ENCODE results near the gene ERMAP. TPM values are rescaled to one million over a fixed set of nuclear protein-coding genes. Genes with fewer than 3 reads are reported as not detected.

ERMAP gene
- total RNA-seq, 4 donors from 2014 or later: 11.2 to 15.3 (median 13.6) TPM

DNA sequence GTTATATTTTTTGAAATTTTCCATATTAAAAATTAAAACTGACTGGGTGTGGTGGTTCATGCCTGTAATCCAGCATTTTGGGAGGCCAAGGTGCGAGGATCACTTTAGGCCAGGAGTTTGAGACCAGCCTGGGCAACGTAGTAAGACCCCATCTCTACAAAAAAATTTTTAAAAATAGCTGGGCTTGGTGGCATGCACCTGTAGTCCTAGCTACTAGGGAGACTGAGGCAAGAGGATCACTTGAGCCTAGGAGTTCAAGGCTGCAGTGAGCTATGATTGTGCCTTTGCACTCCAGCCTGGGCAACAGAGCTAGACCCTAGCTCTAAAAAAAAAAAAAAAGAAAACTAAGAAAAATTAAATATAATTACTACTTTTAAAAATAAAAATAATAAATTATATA lies 4.8 kb downstream of the ERMAP start:
- no peak for DNase-seq
- H3K27me3 ChIP-seq: no peaks in the 10 kb centered on the region
- no peak overlapping the region for H3K27ac ChIP-seq
- no peaks in the 10 kb centered on the region for H3K4me1 ChIP-seq
- no peaks in the 10 kb centered on the region for H3K36me3 ChIP-seq
- no peaks in the 10 kb centered on the region for H3K9me3 ChIP-seq
- TF ChIP-seq POLR2A (IDR thresholded peaks at IDR 0.05): no peak
- TF ChIP-seq, protein P1, sequence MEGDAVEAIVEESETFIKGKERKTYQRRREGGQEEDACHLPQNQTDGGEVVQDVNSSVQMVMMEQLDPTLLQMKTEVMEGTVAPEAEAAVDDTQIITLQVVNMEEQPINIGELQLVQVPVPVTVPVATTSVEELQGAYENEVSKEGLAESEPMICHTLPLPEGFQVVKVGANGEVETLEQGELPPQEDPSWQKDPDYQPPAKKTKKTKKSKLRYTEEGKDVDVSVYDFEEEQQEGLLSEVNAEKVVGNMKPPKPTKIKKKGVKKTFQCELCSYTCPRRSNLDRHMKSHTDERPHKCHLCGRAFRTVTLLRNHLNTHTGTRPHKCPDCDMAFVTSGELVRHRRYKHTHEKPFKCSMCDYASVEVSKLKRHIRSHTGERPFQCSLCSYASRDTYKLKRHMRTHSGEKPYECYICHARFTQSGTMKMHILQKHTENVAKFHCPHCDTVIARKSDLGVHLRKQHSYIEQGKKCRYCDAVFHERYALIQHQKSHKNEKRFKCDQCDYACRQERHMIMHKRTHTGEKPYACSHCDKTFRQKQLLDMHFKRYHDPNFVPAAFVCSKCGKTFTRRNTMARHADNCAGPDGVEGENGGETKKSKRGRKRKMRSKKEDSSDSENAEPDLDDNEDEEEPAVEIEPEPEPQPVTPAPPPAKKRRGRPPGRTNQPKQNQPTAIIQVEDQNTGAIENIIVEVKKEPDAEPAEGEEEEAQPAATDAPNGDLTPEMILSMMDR (IDR thresholded peaks at IDR 0.05): no peak
- H3K4me3 ChIP-seq: no peak overlapping the region

DNA sequence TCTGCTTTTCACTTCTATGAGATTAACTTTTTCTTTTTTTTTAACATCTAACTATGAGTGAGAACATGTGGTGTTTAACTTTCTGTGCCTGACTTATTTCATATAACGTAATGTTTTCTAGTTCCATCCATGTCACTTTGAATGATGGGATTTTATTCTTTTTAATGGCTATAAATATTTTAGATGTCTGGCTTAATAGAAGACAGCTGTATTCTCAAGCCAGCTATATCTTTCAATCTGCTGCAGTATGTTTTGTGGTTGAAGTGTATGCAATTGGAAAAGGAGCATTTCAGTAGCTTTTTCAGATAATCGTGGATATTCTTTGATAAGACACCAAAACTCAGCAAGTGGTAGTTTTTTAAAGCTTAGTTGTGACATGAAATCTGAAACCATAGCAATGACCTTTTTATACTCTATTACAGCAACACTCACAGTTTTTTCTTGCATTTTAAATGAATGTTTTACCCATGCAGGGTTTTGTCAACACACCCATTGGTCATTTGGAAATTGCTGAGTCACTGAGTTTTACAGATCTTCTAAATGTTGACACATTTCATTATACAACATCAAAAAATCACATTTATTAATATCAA lies 6.0 kb downstream of the ERMAP start:
- no peak for TF ChIP-seq POLR2A (IDR thresholded peaks at IDR 0.05)
- TF ChIP-seq, protein P1 (IDR thresholded peaks at IDR 0.05): no peak
- no peak overlapping the region for H3K27ac ChIP-seq

DNA sequence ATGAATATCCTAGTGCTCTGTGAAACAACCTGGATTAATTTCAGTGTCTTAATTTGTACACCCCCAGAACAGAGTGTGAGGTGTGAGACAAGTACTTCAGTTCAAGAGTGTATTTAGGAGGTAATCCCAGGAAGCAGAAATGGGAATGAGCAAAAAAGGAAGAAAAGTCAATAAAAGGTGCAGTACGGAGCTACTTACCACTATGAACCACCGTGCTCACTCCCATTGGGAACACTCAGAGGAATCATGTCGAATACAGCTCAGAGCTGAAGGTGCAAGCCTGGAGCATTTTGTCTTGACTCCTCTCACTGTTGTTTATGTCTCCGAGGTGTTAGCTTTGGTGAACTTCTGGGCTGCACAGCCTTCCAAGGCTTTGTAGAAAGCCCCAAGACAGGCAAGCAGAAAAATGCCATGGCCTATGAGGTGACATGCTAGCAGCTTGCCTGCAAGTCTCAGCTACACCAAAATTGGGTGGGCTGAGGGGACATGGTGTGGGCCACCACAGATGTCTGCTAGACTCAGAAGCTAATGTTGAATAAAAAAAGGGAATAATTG lies 7.6 kb downstream of the ERMAP start:
- Histone ChIP-seq H3K36me3 (no peaks in the 10 kb centered on the region), H3K27ac (no peak overlapping the region), H3K27me3 (no peaks in the 10 kb centered on the region), H3K4me3 (no peak overlapping the region), H3K9me3 (no peaks in the 10 kb centered on the region), H3K4me1 (no peaks in the 10 kb centered on the region)
- DNase-seq: no peak
- no peak for TF ChIP-seq POLR2A (IDR thresholded peaks at IDR 0.05)
- TF ChIP-seq, protein P1 (IDR thresholded peaks at IDR 0.05): no peak

More for the DNA sequence above, 6.0 kb downstream of the ERMAP start:
- no peak overlapping the region for H3K4me3 ChIP-seq
- DNase-seq: no peak
- H3K9me3 ChIP-seq: no peaks in the 10 kb centered on the region
- H3K4me1 ChIP-seq: no peaks in the 10 kb centered on the region
- H3K27me3 ChIP-seq: no peaks in the 10 kb centered on the region
- H3K36me3 ChIP-seq: no peaks in the 10 kb centered on the region

- no peak for DNase-seq
- TF ChIP-seq, protein P1 (IDR thresholded peaks at IDR 0.05): no peak
- no peak for TF ChIP-seq POLR2A (IDR thresholded peaks at IDR 0.05)
- no peak overlapping the region for H3K27ac ChIP-seq
- H3K36me3 ChIP-seq: no peaks in the 10 kb centered on the region
- H3K9me3 ChIP-seq: no peaks in the 10 kb centered on the region
- H3K4me3 ChIP-seq: no peak overlapping the region
- no peaks in the 10 kb centered on the region for H3K27me3 ChIP-seq
- no peaks in the 10 kb centered on the region for H3K4me1 ChIP-seq
Measured at GRCh38 chr1:42825036-42825851, 8.3 kb downstream of the ERMAP start.

DNA sequence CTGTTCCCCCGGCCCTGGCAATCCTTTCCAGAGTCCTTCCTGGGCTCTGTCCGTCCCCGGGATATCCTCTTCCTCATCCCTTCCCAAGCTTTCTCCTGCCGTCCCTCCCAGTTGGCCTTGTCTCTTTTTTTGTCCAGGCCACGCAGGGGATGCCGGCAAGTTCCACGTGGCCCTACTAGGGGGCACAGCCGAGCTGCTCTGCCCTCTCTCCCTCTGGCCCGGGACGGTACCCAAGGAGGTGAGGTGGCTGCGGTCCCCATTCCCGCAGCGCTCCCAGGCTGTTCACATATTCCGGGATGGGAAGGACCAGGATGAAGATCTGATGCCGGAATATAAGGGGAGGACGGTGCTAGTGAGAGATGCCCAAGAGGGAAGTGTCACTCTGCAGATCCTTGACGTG lies 13.7 kb downstream of the ERMAP start:
- DNase-seq: no peak
- no peak overlapping the region for H3K27ac ChIP-seq
- no peaks in the 10 kb centered on the region for H3K4me1 ChIP-seq
- H3K9me3 ChIP-seq: no peaks in the 10 kb centered on the region
- H3K4me3 ChIP-seq: no peak overlapping the region
- no peaks in the 10 kb centered on the region for H3K27me3 ChIP-seq
- H3K36me3 ChIP-seq: no peaks in the 10 kb centered on the region
- no peak for TF ChIP-seq POLR2A (IDR thresholded peaks at IDR 0.05)
- TF ChIP-seq, protein P1 (IDR thresholded peaks at IDR 0.05): no peak

All from Peyer's patch (tissue), 4 donors.